PC-9 (cell line): ENCODE results near the gene TMEM131L. TPM values are rescaled to one million over a fixed set of nuclear protein-coding genes. Genes with fewer than 3 reads are reported as not detected.

Source experiments
- BruUV-seq: library from RNA; stranded (reverse); fragments of 400-500 nt; replicated peaks from 2 replicates; lab custom pipeline; 2021; lab: Mats Ljungman, UMichigan
- CTCF ChIA-PET: fragments of 300-600 bp; sonication (Branson Sonifier 250); formaldehyde crosslinking; loops from one replicate; lab custom pipeline; 2022; ENCODE audit warnings: antibody characterized with exemption; lab: Charles Lee
- POLR2A ChIA-PET: fragments of 300-600 bp; sonication (Branson Sonifier 250); formaldehyde crosslinking; loops from one replicate; lab custom pipeline; 2022; ENCODE audit warnings: antibody characterized with exemption; ENCODE audit not compliant: unreplicated experiment; lab: Charles Lee
- DNase-seq, 2 experiments: peaks; one replicate each; pipeline versions ENCODE4 v3.0.0 to v3.0.0-alpha.2; 2015 to 2022; ENCODE audit warnings: mixed read lengths in 1 of 2
- H2AFZ ChIP-seq: fragments of 200-600 bp; sonication (generic); 2 replicates; pipeline ENCODE4 v1.8.1; 2017; ENCODE audit warnings: antibody characterized with exemption
- H3F3A ChIP-seq: fragments of 200-600 bp; sonication (generic); 2 replicates; pipeline ENCODE4 v1.8.1; 2017; ENCODE audit warnings: antibody characterized with exemption, mild to moderate bottlenecking, low read depth; ENCODE audit not compliant: insufficient read depth
- H3K27ac ChIP-seq: fragments of 200-600 bp; sonication (generic); 2 replicates; pipeline ENCODE4 v1.6.1; 2016; ENCODE audit warnings: mixed run types
- H3K27me3 ChIP-seq: fragments of 200-600 bp; sonication (generic); 2 replicates; pipeline ENCODE4 v1.6.1; 2016; ENCODE audit warnings: low read depth, mixed run types; ENCODE audit not compliant: insufficient read depth
- H3K36me3 ChIP-seq: fragments of 200-600 bp; sonication (generic); 2 replicates; pipeline ENCODE4 v1.6.1; 2016; ENCODE audit warnings: low read depth, mixed run types
- H3K4me1 ChIP-seq: fragments of 200-600 bp; sonication (generic); replicated peaks from 2 replicates; pipeline ENCODE4 v1.6.1; 2016; ENCODE audit warnings: mixed run types; ENCODE audit not compliant: insufficient read depth
- H3K4me2 ChIP-seq: fragments of 200-600 bp; sonication (generic); 2 replicates; pipeline ENCODE4 v1.6.1; 2017; ENCODE audit warnings: mixed run types
- H3K4me3 ChIP-seq: fragments of 200-600 bp; sonication (generic); 2 replicates; pipeline ENCODE4 v1.6.1; 2016; ENCODE audit warnings: mixed run types
- H3K79me2 ChIP-seq: fragments of 200-600 bp; sonication (generic); 2 replicates; pipeline ENCODE4 v1.6.1; 2017; ENCODE audit warnings: low read depth, mixed run types
- H3K9me2 ChIP-seq: fragments of 200-600 bp; sonication (generic); 2 replicates; pipeline ENCODE4 v1.8.1; 2017; ENCODE audit warnings: mild to moderate bottlenecking; ENCODE audit not compliant: insufficient read depth
- H3K9me3 ChIP-seq: fragments of 200-600 bp; sonication (generic); 2 replicates; pipeline ENCODE4 v1.8.1; 2016; ENCODE audit warnings: low read depth; ENCODE audit not compliant: insufficient read depth
- H4K20me1 ChIP-seq: fragments of 200-600 bp; sonication (generic); 2 replicates; pipeline ENCODE4 v1.8.1; 2017; ENCODE audit not compliant: insufficient read depth
- EZH2 ChIP-seq: fragments of 200-600 bp; sonication (generic); IDR thresholded peaks from 2 replicates; pipeline ENCODE4 v1.8.0; 2017; ENCODE audit warnings: antibody characterized with exemption, low read depth
- intact Hi-C: fragments of 100-400 bp; cut with micrococcal nuclease; formaldehyde crosslinking; loops from one replicate; pipeline ENCODE4 v1.10.0; 2022; ENCODE audit not compliant: unreplicated experiment
- total RNA-seq: library from RNA; stranded (reverse); gene quantifications from 2 replicates; pipeline ENCODE4 v1.2.3, GENCODE V29; 2021
- TF ChIP-seq, protein P1 (sequence below): fragments of 200-600 bp; sonication (generic); conservative IDR thresholded peaks from 2 replicates; pipeline ENCODE4 v1.6.1; 2017; ENCODE audit warnings: mixed run types, antibody characterized with exemption, mild to moderate bottlenecking, moderate library complexity

Gene TMEM131L
- total RNA-seq, 1 experiment from 2014 or later, result 3.8 TPM

DNA sequence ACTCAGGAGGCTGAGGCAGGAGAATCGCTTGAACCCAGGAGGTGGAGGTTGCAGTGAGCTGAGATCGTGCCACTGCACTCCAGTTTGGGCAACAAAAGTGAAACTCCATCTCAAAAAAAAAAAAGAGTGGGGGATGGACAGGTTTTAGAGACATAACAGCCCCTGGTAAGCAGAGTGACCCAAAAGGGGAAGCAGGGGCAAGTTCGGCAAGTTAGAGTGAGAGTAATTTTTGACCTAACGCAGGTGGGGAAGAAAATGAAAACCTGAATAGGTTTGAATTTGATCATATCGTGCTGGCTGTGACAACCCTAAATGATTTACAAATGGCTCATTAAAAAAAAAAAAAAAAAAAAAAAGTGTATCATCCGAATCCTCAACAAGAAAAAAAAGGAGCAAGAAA lies 25.7 kb upstream of the TMEM131L start:
- Histone ChIP-seq H3K27me3 (no peaks in the 10 kb centered on the region), H3K27ac (no peak overlapping the region), H3K4me2 (no peak overlapping the region), H4K20me1 (no peaks in the 10 kb centered on the region), H3K4me3 (no peak overlapping the region), H3K9me2 (no peaks in the 10 kb centered on the region), H2AFZ (no peak overlapping the region), H3K4me1 (no peaks in the 10 kb centered on the region), H3F3A (no peaks in the 10 kb centered on the region), H3K9me3 (no peaks in the 10 kb centered on the region), H3K79me2 (no peaks in the 10 kb centered on the region), H3K36me3 (no peaks in the 10 kb centered on the region)
- DNase-seq, result no peak
- ChIA-PET POLR2A (no interaction called here), CTCF (no interaction called here)
- no peak for TF ChIP-seq EZH2
- TF ChIP-seq, protein P1, sequence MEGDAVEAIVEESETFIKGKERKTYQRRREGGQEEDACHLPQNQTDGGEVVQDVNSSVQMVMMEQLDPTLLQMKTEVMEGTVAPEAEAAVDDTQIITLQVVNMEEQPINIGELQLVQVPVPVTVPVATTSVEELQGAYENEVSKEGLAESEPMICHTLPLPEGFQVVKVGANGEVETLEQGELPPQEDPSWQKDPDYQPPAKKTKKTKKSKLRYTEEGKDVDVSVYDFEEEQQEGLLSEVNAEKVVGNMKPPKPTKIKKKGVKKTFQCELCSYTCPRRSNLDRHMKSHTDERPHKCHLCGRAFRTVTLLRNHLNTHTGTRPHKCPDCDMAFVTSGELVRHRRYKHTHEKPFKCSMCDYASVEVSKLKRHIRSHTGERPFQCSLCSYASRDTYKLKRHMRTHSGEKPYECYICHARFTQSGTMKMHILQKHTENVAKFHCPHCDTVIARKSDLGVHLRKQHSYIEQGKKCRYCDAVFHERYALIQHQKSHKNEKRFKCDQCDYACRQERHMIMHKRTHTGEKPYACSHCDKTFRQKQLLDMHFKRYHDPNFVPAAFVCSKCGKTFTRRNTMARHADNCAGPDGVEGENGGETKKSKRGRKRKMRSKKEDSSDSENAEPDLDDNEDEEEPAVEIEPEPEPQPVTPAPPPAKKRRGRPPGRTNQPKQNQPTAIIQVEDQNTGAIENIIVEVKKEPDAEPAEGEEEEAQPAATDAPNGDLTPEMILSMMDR, result no peak
- no TSS peak for BruUV-seq
- intact Hi-C loops, result no loop called here

DNA sequence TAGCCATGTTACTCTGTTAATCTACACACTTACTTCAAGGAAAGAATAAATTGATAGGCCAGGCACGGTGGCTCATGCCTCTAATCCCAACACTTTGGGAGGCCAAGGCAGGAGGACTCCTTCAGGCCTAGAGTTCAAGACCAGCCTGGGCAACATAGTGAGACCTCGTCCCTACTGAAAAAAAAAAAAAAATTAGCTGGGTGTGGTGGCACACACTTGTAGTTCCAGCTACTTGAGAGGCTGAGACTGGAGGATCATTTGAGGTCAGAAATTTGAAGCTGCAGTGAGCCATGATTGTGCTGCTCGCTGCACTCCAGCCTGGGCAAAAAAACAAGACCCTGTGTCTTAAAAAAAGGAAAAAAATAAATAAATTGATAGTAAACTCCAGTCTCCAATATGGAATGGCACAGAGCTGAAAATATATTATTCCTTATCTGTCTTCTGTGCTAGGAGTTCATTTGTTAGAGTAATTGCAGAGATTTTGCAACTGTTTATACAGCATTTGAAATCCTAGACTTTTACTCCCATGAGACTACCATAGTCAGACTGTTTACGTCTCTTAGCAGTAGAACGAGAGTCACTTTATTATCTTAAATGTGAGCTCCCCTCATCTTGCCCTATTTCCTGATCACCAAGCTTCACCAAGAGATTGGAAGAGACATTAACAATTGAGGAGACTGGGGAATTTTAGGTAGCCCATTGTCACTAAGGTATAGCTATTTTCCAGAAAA lies 18.8 kb upstream of the TMEM131L start:
- H3K9me3 ChIP-seq, result no peaks in the 10 kb centered on the region
- DNase-seq, result no peak
- no peak overlapping the region for H3K4me2 ChIP-seq
- intact Hi-C loops, result no loop called here
- TF ChIP-seq, protein P1, result no peak
- TF ChIP-seq EZH2, result no peak
- no peak overlapping the region for H2AFZ ChIP-seq
- H3K79me2 ChIP-seq, result no peaks in the 10 kb centered on the region
- no peak overlapping the region for H3K27ac ChIP-seq
- no peaks in the 10 kb centered on the region for H3K9me2 ChIP-seq
- POLR2A ChIA-PET, result interaction anchor here (0.6 kb wide), 1 partner anchor 20 kb away, joined by 8 read pairs; no protein-coding TSS in a partner anchor
- no peaks in the 10 kb centered on the region for H3K27me3 ChIP-seq
- H3F3A ChIP-seq, result no peaks in the 10 kb centered on the region
- H4K20me1 ChIP-seq, result no peaks in the 10 kb centered on the region
- CTCF ChIA-PET, result no interaction called here
- no peaks in the 10 kb centered on the region for H3K4me1 ChIP-seq
- no TSS peak for BruUV-seq
- H3K4me3 ChIP-seq, result no peak overlapping the region
- no peaks in the 10 kb centered on the region for H3K36me3 ChIP-seq

DNA sequence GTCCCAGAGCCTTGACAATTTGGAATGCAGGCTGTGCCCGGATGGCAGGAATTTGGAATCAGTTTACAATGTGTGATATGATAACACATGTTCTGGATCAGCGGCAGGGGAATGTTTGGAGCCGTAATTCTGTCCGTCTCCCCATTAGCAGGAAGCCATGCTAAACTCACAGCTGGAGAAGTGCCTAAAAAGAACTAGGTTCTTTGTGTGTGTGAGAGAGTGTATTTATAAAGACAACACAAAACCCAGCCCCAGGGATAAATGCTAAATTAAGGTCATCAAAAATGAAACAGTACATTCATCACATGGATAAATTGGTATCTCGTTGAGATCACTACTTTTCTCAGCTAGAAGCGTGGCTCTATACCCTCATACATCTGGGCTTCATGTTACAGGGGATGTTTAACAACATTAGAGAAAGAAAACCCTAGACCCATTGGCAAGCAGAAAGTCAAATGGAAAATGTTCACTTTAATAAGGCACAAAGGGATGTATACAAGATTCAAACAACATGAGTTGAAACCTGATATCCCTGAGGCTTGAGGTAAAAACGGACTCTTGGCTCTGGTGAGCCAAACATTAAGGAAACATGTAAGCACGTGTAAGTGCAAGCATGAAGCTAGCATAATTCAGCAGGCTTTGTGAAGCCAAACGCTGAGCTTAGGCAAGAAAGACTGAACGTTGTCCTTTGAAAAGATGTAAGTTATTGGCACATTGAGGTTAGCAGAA lies 18.0 kb upstream of the TMEM131L start:
- no peaks in the 10 kb centered on the region for H3K9me3 ChIP-seq
- DNase-seq, result no peak
- H3K36me3 ChIP-seq, result no peaks in the 10 kb centered on the region
- no TSS peak for BruUV-seq
- no peak overlapping the region for H3K4me2 ChIP-seq
- H3K9me2 ChIP-seq, result no peaks in the 10 kb centered on the region
- no peak overlapping the region for H2AFZ ChIP-seq
- TF ChIP-seq EZH2, result no peak
- TF ChIP-seq, protein P1, result no peak
- no peak overlapping the region for H3K4me3 ChIP-seq
- no peaks in the 10 kb centered on the region for H3K4me1 ChIP-seq
- no peaks in the 10 kb centered on the region for H3F3A ChIP-seq
- no peaks in the 10 kb centered on the region for H3K27me3 ChIP-seq
- H3K27ac ChIP-seq, result no peak overlapping the region
- ChIA-PET CTCF (interaction anchor here (0.6 kb wide), 1 partner anchor 10 kb away, joined by 15 read pairs; no protein-coding TSS in a partner anchor), POLR2A (interaction anchor here (0.7 kb wide), 1 partner anchor 38 kb away, joined by 3 read pairs; no protein-coding TSS in a partner anchor)
- intact Hi-C loops, result no loop called here
- H4K20me1 ChIP-seq, result no peaks in the 10 kb centered on the region
- no peaks in the 10 kb centered on the region for H3K79me2 ChIP-seq
